NCI-H2107 (cell line): ENCODE data around the gene NEURL1.
A peak's percentile ranks its signal among the peaks of the same experiment; 100 is the strongest.

Source experiments
- DNase-seq: peaks from one replicate; lab custom pipeline; 2025; lab: John Stamatoyannopoulos, UW

Gene NEURL1

GRCh38 chr10:103493362-103493915 is at the start of gene NEURL1:
Gene NEURL1 (plus strand): TSS chr10:103493705. CDS start chr10:103494388, 683 bp downstream.
- DNase-seq = no peak

- DNase-seq = no peak
Observed at GRCh38 chr10:103444478-103444877, 49.0 kb upstream of the NEURL1 start.

- DNase-seq = no peak
Observed at GRCh38 chr10:103445366-103445765, 48.1 kb upstream of the NEURL1 start.

- no peak for DNase-seq
Observed at GRCh38 chr10:103445767-103446567, 47.5 kb upstream of the NEURL1 start.

- no peak for DNase-seq
Observed at GRCh38 chr10:103447187-103447586, 46.3 kb upstream of the NEURL1 start.

GRCh38 chr10:103448746-103449145 is 44.8 kb upstream of the NEURL1 start:
- DNase-seq = no peak

- DNase-seq = no peak
Observed at GRCh38 chr10:103449208-103450144, 44.0 kb upstream of the NEURL1 start.

- DNase-seq = no peak
Observed at GRCh38 chr10:103450201-103450695, 43.3 kb upstream of the NEURL1 start.

GRCh38 chr10:103451091-103451813 is 42.3 kb upstream of the NEURL1 start:
- DNase-seq = no peak

- peak; percentile 6 for DNase-seq
Observed at GRCh38 chr10:103451831-103452505, 41.5 kb upstream of the NEURL1 start, which contains the start of gene CALHM2. Gene CALHM2 (minus strand): TSS chr10:103452370. CDS start chr10:103449941, 2,429 bp downstream.

- no peak for DNase-seq
Observed at GRCh38 chr10:103452506-103453230, 40.8 kb upstream of the NEURL1 start.

- no peak for DNase-seq
Observed at GRCh38 chr10:103454026-103454425, 39.5 kb upstream of the NEURL1 start.

GRCh38 chr10:103455235-103455634 is 38.3 kb upstream of the NEURL1 start:
- no peak for DNase-seq

GRCh38 chr10:103456074-103456660 is 37.3 kb upstream of the NEURL1 start:
- DNase-seq = no peak

GRCh38 chr10:103457176-103457712 is 36.3 kb upstream of the NEURL1 start:
- DNase-seq = no peak

- no peak for DNase-seq
Observed at GRCh38 chr10:103457896-103458583, 35.5 kb upstream of the NEURL1 start.

GRCh38 chr10:103458720-103459119 is 34.8 kb upstream of the NEURL1 start, which contains the start of gene CALHM1:
Gene CALHM1 (minus strand): TSS chr10:103458900. CDS start chr10:103458751, 149 bp downstream.
- DNase-seq = peak; percentile 21

- DNase-seq = no peak
Observed at GRCh38 chr10:103459615-103460014, 33.9 kb upstream of the NEURL1 start.

- no peak for DNase-seq
Observed at GRCh38 chr10:103463499-103463898, 30.0 kb upstream of the NEURL1 start.
